HEK293 (cell line): Measurements from ENCODE around the gene IGSF9.

Experiments used
- CTCF ChIA-PET: fragments of 350-600 bp; formaldehyde crosslinking; extraction: SDS; loops from one replicate; lab custom pipeline; 2021; ENCODE audit warnings: antibody characterized with exemption; lab: Yijun Ruan, JAX
- POLR2A ChIA-PET: fragments of 300-600 bp; formaldehyde crosslinking; extraction: SDS; loops from one replicate; lab custom pipeline; 2020; ENCODE audit warnings: antibody characterized with exemption, inconsistent platforms; lab: Yijun Ruan, JAX
- H3K27ac ChIP-seq: fragments of 200-500 bp; sonication (Bioruptor generic); 2 replicates; pipeline ENCODE4 v1.5.1; 2014; ENCODE audit warnings: low read depth, low read length, control low read depth, inconsistent platforms; ENCODE audit errors: extremely low read depth
- H3K36me3 ChIP-seq, 2 experiments: fragments of 200-500 bp in 1 of 2; sonication (Bioruptor generic) in 1 of 2; 1 replicate in 1 of 2; 2 replicates in 1 of 2; pipeline ENCODE4 v1.5.1; 2014 to 2017; ENCODE audit warnings: inconsistent platforms in 2 of 2, low read length in 2 of 2; ENCODE audit not compliant: control insufficient read depth in 2 of 2, insufficient read depth in 1 of 2
- H3K4me1 ChIP-seq: fragments of 200-500 bp; sonication (Bioruptor generic); 2 replicates; pipeline ENCODE4 v1.5.1; 2014; ENCODE audit warnings: mild to moderate bottlenecking, low read length, inconsistent platforms; ENCODE audit not compliant: control insufficient read depth, insufficient read depth
- H3K4me3 ChIP-seq: 2 replicates; pipeline ENCODE4 v1.5.1; 2011; ENCODE audit warnings: low read depth, mild to moderate bottlenecking, control low read depth, low read length, moderate library complexity
- H3K9me3 ChIP-seq: fragments of 200-500 bp; sonication (Bioruptor generic); 2 replicates; pipeline ENCODE4 v1.5.1; 2014; ENCODE audit warnings: low read depth, low read length, inconsistent platforms; ENCODE audit not compliant: control insufficient read depth, insufficient read depth
- GLIS1 ChIP-seq: fragments of 450-650 bp; formaldehyde crosslinking; IDR thresholded peaks from 2 replicates; pipeline ENCODE4 v1.5.1; 2016; ENCODE audit warnings: missing biosample characterization, missing genetic modification characterization
- KLF1 ChIP-seq: fragments of 450-650 bp; formaldehyde crosslinking; IDR thresholded peaks from 2 replicates; pipeline ENCODE4 v1.5.1; 2016; ENCODE audit warnings: missing biosample characterization, missing genetic modification characterization
- ZBTB44 ChIP-seq: fragments of 450-650 bp; IDR thresholded peaks from 2 replicates; pipeline ENCODE4 v1.5.1; 2018; ENCODE audit warnings: missing biosample characterization, mild to moderate bottlenecking, missing genetic modification characterization
- ZFHX2 ChIP-seq: fragments of 450-650 bp; formaldehyde crosslinking; conservative IDR thresholded peaks from 2 replicates; pipeline ENCODE4 v1.5.1; 2016; ENCODE audit warnings: missing biosample characterization, missing genetic modification characterization
- ZIC2 ChIP-seq: fragments of 450-650 bp; formaldehyde crosslinking; IDR thresholded peaks from 2 replicates; pipeline ENCODE4 v1.5.1; 2016; ENCODE audit warnings: missing biosample characterization, missing genetic modification characterization
- ZNF157 ChIP-seq: fragments of 450-650 bp; formaldehyde crosslinking; IDR thresholded peaks from 2 replicates; pipeline ENCODE4 v1.5.1; 2016; ENCODE audit warnings: missing biosample characterization, missing genetic modification characterization
- ZNF223 ChIP-seq: fragments of 450-650 bp; formaldehyde crosslinking; IDR thresholded peaks from 2 replicates; pipeline ENCODE4 v1.5.1; 2016; ENCODE audit warnings: missing biosample characterization, missing genetic modification characterization
- ZNF266 ChIP-seq: fragments of 450-650 bp; formaldehyde crosslinking; IDR thresholded peaks from 2 replicates; pipeline ENCODE4 v1.5.1; 2016; ENCODE audit warnings: missing biosample characterization, missing genetic modification characterization, low read depth
- ZNF391 ChIP-seq: fragments of 450-650 bp; formaldehyde crosslinking; IDR thresholded peaks from 2 replicates; pipeline ENCODE4 v1.5.1; 2016; ENCODE audit warnings: low read depth, missing biosample characterization, missing genetic modification characterization, borderline replicate concordance
- ZNF394 ChIP-seq: fragments of 450-650 bp; formaldehyde crosslinking; IDR thresholded peaks from 2 replicates; pipeline ENCODE4 v1.5.1; 2016; ENCODE audit warnings: missing biosample characterization, missing genetic modification characterization, mild to moderate bottlenecking, moderate library complexity, borderline replicate concordance
- ZNF514 ChIP-seq: fragments of 450-650 bp; formaldehyde crosslinking; IDR thresholded peaks from 2 replicates; pipeline ENCODE4 v1.5.1; 2016; ENCODE audit warnings: missing biosample characterization, missing genetic modification characterization
- ZNF624 ChIP-seq: fragments of 450-650 bp; formaldehyde crosslinking; IDR thresholded peaks from 2 replicates; pipeline ENCODE4 v1.5.1; 2017; ENCODE audit warnings: missing biosample characterization, missing genetic modification characterization
- ZNF629 ChIP-seq: fragments of 450-650 bp; formaldehyde crosslinking; IDR thresholded peaks from 2 replicates; pipeline ENCODE4 v1.5.1; 2017; ENCODE audit warnings: missing biosample characterization, missing genetic modification characterization
- TF ChIP-seq, protein P1 (sequence below): fragments of 450-650 bp; formaldehyde crosslinking; IDR thresholded peaks from 2 replicates; pipeline ENCODE4 v1.5.1; 2016; ENCODE audit warnings: missing biosample characterization, missing genetic modification characterization

IGSF9 gene

GRCh38 chr1:159932296-159933285, 12.8 kb downstream of the IGSF9 start:
- Histone ChIP-seq H3K4me3 (no peak overlapping the region), H3K9me3 (no peaks in the 10 kb centered on the region), H3K27ac (no peak overlapping the region)
- TF ChIP-seq, protein P1, sequence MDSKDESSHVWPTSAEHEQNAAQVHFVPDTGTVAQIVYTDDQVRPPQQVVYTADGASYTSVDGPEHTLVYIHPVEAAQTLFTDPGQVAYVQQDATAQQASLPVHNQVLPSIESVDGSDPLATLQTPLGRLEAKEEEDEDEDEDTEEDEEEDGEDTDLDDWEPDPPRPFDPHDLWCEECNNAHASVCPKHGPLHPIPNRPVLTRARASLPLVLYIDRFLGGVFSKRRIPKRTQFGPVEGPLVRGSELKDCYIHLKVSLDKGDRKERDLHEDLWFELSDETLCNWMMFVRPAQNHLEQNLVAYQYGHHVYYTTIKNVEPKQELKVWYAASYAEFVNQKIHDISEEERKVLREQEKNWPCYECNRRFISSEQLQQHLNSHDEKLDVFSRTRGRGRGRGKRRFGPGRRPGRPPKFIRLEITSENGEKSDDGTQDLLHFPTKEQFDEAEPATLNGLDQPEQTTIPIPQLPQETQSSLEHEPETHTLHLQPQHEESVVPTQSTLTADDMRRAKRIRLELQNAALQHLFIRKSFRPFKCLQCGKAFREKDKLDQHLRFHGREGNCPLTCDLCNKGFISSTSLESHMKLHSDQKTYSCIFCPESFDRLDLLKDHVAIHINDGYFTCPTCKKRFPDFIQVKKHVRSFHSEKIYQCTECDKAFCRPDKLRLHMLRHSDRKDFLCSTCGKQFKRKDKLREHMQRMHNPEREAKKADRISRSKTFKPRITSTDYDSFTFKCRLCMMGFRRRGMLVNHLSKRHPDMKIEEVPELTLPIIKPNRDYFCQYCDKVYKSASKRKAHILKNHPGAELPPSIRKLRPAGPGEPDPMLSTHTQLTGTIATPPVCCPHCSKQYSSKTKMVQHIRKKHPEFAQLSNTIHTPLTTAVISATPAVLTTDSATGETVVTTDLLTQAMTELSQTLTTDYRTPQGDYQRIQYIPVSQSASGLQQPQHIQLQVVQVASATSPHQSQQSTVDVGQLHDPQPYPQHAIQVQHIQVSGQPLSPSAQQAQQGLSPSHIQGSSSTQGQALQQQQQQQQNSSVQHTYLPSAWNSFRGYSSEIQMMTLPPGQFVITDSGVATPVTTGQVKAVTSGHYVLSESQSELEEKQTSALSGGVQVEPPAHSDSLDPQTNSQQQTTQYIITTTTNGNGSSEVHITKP (tag by site-specific recombination): peak; percentile 82
- no peak for TF ChIP-seq KLF1 (tag by site-specific recombination)
- TF ChIP-seq ZNF514 (tag by site-specific recombination): no peak
- no peak for TF ChIP-seq ZNF624 (tag by site-specific recombination)
- peak; percentile 99 for TF ChIP-seq ZIC2 (tag by site-specific recombination)
- TF ChIP-seq ZNF266 (tag by site-specific recombination): no peak
- no peak for TF ChIP-seq ZNF223 (tag by site-specific recombination)
- TF ChIP-seq ZNF394 (tag by site-specific recombination): no peak
- no peak for TF ChIP-seq ZBTB44 (tag by site-specific recombination)
- peak; percentile 69 for TF ChIP-seq GLIS1 (tag by site-specific recombination)
- TF ChIP-seq, all 188 proteins: peak for 3
- Histone ChIP-seq H3K4me1 (no peaks in the 10 kb centered on the region), H3K36me3 (no peaks in the 10 kb centered on the region)
- ChIA-PET POLR2A (interaction anchor here (0.5 to 7.3 kb wide), 3 partner anchors 8 to 26 kb away, joined by 4 to 41 read pairs (median 5); partner anchors contain the start of gene TAGLN2), CTCF (interaction anchor here (0.7 to 19.3 kb wide), 7 partner anchors 17 to 150 kb away, joined by 3 to 353 read pairs (median 3); no protein-coding TSS in a partner anchor)

DNA sequence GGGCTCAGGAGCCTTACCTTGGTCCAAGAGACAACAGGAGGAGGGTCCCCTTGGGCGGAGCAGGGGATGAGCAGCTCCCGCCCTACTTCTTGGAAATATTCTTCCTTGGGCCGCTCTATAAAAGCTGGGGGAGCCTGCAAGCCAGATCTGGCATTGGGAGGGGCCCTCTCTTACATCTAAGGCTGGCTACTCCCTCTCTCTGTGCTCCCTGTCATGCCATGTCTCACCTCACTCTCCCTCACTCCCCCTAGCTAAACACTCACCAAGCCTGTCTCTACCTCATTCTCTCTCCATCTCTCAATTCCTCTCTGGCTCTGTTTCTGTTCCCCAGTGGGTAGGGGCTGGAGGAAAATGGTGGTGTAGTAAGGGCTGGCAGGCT, 13.6 kb downstream of the IGSF9 start:
- Histone ChIP-seq H3K36me3 (no peaks in the 10 kb centered on the region), H3K27ac (no peak overlapping the region), H3K4me3 (no peak overlapping the region)
- CTCF ChIA-PET: interaction anchor here (1.3 to 19.3 kb wide), 2 partner anchors 73 to 133 kb away, joined by 5 to 353 read pairs; no protein-coding TSS in a partner anchor
- TF ChIP-seq ZNF391 (tag by site-specific recombination) (no peak), ZNF157 (tag by site-specific recombination) (no peak), ZNF629 (tag by site-specific recombination) (no peak), ZFHX2 (tag by site-specific recombination) (no peak)
- TF ChIP-seq, all 188 proteins: peak for 0
- Histone ChIP-seq H3K9me3 (no peaks in the 10 kb centered on the region), H3K4me1 (no peaks in the 10 kb centered on the region)
- POLR2A ChIA-PET: interaction anchor here (1.6 kb wide), 1 partner anchor 14 kb away, joined by 4 read pairs; no protein-coding TSS in a partner anchor
